Lower leg skin (tissue), 3 donors: ENCODE results near the gene PAK1IP1.

Experiments used
- POLR2A ChIP-seq, 2 donors: fragments of 450-650 bp; IDR thresholded peaks; one replicate each; pipeline ENCODE4 v1.6.1; 2016 to 2017; ENCODE audit warnings: antibody characterized with exemption in 2 of 2, mild to moderate bottlenecking in 1 of 2, moderate library complexity in 1 of 2
- TF ChIP-seq, protein P1 (sequence below), 3 donors: fragments of 450-650 bp; IDR thresholded peaks; one replicate each; pipeline ENCODE4 v1.5.1; 2016; ENCODE audit warnings: antibody characterized with exemption in 3 of 3, mild to moderate bottlenecking in 3 of 3, moderate library complexity in 2 of 3

DNA sequence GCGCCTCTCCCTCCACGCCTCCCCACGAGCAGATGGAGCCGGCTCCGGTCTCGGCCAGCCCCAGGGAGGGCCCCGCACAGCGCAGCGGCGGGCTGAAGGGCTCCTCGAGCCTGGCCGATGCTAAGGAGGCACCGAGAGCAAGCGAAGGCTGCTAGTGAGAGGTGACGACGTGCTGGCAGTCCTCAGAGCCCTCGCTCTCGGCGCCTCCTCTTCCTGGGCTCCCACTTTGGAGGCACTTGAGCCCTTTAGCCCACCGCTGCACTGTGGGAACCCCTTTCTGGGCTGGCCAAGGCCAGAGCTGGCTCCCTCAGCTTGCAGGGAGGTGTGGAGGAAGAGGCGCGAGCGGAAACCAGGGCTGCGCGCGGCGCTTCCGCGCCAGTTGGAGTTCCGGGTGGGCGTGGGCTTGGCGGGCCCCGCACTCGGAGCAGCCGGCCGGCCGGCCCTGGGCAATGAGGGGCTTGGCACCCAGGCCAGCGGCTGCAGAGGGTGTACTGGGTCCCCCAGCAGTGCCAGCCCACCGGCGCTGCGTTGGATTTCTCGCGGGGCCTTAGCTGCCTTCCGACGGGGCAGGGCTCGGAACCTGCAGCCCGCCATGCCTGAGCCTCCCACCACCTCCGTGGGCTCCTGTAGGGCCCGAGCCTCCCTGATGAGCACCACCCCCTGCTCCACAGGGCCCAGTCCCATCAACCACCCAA is 25.6 kb downstream of the PAK1IP1 start:
- TF ChIP-seq, protein P1, sequence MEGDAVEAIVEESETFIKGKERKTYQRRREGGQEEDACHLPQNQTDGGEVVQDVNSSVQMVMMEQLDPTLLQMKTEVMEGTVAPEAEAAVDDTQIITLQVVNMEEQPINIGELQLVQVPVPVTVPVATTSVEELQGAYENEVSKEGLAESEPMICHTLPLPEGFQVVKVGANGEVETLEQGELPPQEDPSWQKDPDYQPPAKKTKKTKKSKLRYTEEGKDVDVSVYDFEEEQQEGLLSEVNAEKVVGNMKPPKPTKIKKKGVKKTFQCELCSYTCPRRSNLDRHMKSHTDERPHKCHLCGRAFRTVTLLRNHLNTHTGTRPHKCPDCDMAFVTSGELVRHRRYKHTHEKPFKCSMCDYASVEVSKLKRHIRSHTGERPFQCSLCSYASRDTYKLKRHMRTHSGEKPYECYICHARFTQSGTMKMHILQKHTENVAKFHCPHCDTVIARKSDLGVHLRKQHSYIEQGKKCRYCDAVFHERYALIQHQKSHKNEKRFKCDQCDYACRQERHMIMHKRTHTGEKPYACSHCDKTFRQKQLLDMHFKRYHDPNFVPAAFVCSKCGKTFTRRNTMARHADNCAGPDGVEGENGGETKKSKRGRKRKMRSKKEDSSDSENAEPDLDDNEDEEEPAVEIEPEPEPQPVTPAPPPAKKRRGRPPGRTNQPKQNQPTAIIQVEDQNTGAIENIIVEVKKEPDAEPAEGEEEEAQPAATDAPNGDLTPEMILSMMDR (IDR thresholded peaks at IDR 0.05) = no peak
- no peak for TF ChIP-seq POLR2A (IDR thresholded peaks at IDR 0.05)
